Body of pancreas (tissue), 4 donors: ENCODE measurements around the gene SKIL.

ENCODE experiments used
- POLR2A ChIP-seq, 3 donors: fragments of 450-650 bp; IDR thresholded peaks; one replicate each; pipeline ENCODE4 v1.6.1; 2016; ENCODE audit warnings: antibody characterized with exemption in 3 of 3, mild to moderate bottlenecking in 2 of 3
- TF ChIP-seq, protein P1 (sequence below), 7 experiments: fragments of 450-650 bp in 4 of 7; fragments of 200-600 bp in 3 of 7; sonication (generic) in 3 of 7; IDR thresholded peaks; one replicate each; pipeline ENCODE4 v1.5.1; 2016 to 2019; ENCODE audit warnings: antibody characterized with exemption in 7 of 7

DNA sequence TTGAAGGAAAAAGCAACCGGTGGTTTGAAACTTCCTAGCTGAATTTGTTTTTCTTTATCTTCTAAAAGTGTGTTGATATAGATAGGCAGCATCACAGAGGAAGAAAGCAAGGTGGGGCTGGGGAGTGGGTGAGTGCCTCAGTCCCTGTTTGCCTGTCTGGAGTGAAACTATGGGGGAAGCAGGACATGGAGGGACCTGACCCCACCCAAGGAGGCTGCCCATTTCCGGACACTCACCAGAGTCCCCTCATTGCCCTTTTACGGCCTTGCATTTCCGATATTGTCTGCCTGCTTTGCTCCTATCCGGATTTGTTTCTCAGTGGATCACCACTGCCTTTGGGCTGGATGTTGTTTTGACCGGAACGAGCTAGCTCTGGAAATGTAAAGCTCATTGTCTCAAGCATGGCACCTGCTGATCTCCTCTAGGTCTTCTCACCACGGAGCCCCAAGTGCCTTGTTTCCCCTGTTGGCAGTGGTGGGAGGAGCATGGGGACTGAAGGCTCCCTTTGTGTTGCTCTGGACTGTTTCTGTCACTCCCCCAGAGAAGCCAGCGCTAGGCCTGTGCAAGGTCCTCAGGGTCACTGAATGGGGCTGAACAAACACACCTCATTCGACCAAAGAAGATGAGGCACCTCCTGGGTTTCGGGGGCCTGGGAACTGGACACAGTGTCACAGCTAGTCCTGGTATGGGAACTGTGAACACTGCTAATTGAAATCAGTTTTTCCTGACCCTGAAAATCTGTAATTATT is 68.2 kb downstream of the SKIL start:
- TF ChIP-seq, protein P1, sequence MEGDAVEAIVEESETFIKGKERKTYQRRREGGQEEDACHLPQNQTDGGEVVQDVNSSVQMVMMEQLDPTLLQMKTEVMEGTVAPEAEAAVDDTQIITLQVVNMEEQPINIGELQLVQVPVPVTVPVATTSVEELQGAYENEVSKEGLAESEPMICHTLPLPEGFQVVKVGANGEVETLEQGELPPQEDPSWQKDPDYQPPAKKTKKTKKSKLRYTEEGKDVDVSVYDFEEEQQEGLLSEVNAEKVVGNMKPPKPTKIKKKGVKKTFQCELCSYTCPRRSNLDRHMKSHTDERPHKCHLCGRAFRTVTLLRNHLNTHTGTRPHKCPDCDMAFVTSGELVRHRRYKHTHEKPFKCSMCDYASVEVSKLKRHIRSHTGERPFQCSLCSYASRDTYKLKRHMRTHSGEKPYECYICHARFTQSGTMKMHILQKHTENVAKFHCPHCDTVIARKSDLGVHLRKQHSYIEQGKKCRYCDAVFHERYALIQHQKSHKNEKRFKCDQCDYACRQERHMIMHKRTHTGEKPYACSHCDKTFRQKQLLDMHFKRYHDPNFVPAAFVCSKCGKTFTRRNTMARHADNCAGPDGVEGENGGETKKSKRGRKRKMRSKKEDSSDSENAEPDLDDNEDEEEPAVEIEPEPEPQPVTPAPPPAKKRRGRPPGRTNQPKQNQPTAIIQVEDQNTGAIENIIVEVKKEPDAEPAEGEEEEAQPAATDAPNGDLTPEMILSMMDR (IDR thresholded peaks at IDR 0.05), result no peak
- TF ChIP-seq POLR2A (IDR thresholded peaks at IDR 0.05), result no peak
